HG02852 (cell line): ENCODE results near the gene RNF112.

Source experiments
- ATAC-seq: cut with Tn5 transposase; IDR thresholded peaks from one replicate; pipeline ENCODE4 v1.9.1; 2021; ENCODE audit warnings: mild to moderate bottlenecking, moderate library complexity; ENCODE audit not compliant: unreplicated experiment

RNF112 gene

GRCh38 chr17:19387921-19388521 lies 23.0 kb upstream of the RNF112 start:
- no peak for ATAC-seq

DNA sequence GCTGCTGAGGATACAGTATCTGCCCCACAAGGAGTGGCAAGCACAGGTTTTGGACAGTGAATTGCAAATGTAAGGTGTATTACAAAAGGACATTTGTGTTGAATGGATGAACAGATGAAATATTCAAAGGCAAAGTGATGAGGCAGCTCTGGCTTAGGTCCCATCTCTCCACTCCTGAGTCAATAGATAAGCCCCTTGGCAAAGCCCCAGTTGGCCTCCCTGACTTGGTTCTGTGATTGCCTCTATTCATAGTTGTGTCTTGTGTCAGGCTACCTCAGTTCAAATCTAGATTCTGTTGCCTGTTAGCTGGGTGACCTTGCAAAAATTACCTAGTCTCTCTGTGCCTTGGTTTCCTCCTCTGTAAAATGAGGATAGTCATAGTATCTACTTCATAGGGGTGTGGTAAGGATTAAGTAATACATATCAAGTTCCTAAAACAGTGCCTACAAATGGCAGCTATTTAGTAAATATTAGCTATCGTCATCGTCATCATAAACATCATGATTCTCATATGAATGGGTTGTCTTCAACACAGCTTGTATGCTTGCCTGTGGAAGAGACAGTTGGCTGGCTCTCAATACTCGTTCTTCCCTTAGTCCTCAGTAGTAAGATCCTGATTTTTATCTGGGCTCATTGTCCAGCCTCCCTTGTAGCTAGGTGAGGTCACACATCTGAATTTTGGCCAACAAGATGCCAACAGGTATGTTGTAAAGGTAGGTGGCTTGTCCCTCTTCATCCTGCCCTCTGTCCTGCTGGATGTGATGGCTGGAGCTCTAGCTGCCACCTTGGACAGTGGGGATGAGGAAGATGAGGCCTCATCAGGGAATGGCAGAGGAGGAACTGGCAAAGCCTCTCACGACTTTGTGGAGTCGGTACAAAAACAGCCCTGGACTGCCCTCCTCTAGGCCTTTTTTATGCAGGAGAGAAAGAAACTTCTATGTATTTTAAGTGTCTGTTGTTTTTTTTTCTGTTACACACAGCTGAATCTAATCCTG lies 21.9 kb upstream of the RNF112 start:
- ATAC-seq: no peak

DNA sequence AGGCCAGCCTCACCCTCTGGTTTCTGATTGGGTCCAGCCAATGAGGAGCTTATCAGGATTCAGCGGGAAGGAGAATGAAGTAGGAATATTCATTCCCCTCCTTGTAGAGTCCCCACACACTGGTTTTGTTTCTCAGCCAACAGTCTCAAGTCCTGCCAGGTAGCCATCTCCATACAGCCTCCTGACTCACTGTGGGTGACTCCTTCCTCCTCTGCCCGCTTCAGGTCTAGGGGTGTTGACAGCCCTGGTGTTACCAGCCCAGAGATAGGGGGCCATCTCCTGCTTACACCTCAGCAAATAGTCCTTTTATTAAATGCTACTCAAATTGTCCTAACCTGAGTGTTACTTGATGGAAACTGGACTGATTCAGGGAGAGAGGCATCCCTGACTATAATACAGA lies 20.1 kb upstream of the RNF112 start:
- no peak for ATAC-seq

GRCh38 chr17:19391432-19391831 lies 19.6 kb upstream of the RNF112 start:
- ATAC-seq: no peak

GRCh38 chr17:19392303-19392702 lies 18.7 kb upstream of the RNF112 start:
- no peak for ATAC-seq

- ATAC-seq: no peak
These were observed 13.4 kb upstream of the RNF112 start for GRCh38 chr17:19397556-19398041.

DNA sequence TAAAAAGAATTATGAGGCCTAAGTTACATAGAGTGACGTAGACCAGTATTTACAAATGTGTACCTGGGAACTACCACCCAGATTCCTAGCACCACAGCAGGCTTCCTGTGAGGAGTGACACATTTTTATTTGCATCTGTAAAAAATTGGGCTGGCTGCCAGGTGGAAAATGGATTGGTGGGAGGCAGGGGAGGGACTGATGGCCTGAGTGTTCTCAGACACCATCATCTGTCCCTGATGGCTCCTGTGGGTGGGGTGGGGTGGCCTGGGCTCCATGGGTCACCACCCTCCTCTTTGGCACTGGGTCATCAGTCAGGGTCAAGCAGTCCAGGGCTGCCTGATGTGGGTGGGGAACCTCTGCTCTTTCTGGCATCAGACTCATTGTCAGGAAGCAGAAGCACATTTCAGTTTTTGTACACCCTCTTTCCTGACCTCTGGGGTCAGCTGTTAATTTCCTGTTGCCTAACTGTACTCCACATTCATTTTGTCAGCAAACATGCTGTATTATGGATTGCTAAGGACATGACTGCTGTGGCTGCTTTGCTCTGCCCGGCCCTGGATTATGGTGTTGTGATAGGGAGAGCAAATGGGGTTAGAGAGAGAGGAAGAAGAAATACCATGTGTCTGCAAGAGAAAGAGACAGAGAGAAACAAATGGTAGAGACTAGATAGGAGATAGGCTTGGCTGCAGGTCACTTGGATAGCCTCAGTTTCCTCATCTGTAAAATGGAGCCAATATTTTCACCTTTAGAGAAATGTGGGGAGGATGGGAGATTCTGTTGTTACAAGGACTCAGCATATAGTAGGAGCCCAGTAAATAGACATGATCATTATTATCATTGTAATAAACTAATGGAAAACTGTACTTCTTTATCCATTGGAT lies 12.5 kb upstream of the RNF112 start:
- ATAC-seq: no peak

DNA sequence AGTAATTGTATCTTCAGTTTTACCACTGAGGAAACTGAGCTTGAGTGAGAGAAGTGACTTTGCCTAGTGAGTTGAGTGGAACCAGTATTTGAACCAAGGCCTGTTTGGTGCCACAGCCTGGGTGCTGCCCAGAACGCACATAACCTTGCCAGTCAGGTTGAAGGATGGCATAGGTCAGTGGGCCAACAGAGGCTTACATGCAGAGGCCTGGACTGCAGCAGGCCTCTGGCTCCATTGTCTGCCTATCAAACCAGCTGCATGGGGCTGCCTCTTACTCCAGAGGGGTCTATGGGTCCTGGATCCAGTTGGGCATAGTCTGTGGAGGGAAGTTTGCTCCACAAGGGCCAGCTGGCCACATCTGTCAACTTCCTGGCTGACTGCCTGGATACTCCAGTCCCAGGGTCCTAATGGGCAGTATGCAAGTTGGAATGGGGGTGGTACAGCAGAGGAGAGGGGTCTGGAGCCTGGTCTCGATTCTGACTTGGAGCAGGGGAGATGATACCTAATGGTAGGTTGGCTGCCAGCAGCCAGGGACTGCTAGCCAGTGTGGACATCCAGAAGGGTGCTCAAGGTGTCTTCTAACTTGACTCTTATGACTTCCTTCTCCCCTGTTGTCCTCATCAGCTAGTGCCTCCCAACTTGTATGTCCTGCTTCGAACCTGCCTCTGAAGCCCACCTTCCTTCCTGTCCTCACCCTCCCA lies 11.1 kb upstream of the RNF112 start:
- ATAC-seq: no peak

DNA sequence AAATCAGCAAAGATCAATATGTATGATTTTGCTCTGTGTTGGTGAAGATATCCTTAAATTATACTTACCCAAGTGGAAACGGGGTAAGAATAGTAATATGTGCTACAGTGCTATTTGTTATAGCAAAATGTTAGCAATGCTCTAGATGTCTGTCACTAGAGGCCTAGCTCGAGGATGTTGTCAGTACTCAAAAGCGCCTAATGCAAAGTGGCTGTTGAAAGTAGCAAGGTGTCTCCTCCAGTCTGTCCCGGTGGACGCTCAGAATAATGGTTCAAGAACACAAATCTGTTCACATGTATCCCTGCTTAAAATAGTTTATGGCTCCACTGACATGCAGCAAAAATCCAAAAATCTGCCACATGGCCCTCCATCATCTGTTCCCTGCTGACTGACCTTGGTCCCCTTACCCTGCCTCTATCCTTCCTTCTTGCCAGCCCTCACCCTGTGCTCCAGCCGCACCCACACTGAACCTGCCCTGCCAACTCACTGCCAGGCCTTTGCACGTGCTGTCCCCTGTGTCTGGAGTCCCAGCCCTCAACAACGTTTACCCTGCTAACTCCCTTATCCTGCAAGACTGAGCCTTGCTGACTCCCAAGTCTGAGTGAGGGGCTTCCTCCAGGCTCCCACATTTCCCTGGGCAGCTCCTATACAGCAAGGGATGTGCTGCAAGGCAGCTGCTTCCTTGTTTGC lies 9.6 kb upstream of the RNF112 start:
- no peak for ATAC-seq

GRCh38 chr17:19402171-19402570 lies 8.9 kb upstream of the RNF112 start:
- no peak for ATAC-seq

DNA sequence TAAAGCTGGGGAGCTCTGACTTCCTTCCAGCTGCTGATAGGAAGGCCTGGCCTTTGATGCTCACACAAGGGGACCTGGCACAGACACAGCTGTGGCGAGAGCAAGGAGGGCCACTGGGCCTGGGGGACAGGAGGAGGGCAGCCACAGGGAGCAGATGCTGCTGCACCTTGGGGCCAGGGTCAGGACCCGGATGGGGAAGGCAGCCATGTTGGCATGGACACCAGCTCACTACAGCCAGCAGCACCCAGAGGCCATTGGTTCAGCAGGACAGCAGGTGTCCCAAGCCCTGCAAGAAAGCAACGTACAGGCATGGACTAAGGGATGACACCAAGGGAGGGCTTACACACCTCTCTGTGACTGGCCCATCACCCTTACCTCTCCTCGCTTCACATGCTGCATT lies 8.0 kb upstream of the RNF112 start:
- no peak for ATAC-seq

DNA sequence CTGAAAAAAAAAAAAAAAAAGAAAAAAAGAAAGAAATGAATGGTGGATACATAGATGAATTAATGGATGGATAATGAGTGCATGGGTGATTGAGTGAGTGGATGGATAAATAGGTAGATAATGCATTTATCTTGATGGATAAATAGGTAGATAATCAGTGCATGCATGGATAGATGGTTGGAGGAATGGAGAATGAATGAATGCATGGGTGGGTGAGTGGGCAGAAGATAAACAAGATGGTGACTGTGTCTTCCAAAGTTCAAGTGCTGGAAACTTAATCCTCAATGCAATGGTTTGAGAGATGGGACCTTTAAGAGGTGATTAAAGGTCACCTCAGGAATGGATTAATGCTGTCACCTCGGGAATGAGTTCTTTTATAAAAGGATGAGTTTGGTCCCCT lies 6.8 kb upstream of the RNF112 start:
- ATAC-seq: no peak

DNA sequence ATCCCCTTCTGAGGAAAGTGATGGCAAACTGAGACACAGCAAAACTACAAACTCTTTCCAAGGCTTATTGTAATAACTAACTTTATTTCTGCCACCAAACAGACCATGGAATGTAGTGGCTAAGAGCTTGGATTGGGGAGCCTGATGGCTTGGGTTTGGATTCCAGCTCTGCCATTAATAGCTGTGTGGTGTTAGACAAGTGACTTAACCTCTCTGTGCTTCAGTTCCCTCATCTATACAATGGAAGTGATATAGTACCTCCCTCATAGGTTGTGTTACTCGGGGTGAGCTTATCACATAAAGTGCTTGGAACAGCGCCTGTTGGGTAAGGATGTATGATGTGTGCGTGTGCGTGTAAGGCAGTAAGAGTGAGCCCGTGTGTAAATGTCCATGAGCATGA lies 5.9 kb upstream of the RNF112 start:
- ATAC-seq: no peak

DNA sequence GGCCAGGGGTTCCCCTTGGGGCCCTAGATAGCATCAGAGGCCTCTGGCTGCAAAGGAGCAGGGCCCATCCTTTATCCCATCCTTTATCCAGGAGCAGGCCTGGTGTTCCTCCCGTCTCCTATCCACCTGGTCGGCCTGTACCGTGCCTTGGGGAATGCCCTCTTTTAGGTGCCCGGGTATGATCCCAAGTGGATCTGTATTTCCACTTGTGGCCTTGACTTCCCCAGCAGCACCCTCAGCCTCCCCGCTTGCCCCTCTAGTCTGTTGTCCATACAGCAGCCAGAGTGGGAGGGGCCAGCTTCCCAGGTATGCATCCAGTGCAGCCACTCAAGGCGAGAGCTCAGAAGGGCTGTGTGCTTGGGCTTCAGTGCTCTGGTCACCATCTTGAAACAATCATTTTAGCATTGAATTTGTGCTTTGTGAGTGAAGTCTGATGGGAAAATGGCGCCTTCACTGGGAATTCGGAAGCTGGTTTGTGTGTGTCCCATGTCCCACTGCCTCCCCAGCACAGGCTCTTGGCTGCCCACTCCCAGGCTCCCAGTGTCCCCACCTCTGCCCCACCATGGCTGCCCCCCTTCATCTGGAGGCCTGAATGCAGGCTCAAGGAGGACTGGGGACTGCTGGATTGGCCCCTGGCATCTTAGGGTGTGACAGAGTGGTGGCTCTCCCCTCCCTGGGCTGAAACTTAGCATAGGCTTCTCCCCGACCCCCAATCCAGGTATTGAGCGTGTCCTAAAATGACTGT lies 3.3 kb upstream of the RNF112 start:
- no peak for ATAC-seq

DNA sequence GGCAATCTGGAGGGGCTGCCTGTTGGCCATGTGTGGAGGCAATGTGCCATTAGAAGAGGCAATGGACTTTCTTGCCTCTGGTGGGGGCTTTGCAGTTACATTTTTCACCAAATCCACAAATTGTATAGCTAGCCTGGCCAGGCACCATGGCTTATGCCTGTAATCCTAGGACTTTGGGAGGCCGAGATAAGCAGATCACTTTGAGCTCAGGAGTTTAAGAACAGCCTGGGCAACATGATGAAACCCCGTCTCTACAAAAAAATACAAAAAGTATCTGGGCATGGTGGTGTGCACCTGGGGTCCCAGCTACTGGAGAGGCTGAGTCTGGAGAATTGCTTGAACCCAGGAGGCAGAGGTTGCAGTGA lies 2.7 kb upstream of the RNF112 start:
- no peak for ATAC-seq

- ATAC-seq: no peak
These were observed 2.0 kb upstream of the RNF112 start for GRCh38 chr17:19409066-19409465.

DNA sequence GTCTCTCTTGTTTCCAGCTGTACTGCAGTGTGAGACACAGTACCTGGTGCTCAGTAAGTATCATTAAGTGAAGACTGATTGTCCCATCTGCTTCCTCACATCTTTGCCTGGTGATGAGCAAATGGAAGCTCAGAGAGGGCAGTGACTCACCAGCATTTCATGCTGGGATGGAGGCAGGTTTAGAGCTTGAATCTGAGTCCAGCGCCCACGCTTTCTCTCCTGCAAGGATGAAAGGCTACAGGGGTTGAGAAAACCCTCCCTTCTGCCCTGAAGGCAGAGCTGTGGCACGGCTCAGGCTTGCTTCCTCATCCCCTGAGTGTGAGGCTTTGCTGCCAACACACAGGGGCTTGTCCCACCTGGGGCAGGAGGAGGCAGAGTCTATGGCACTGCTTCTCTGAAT lies 1.5 kb upstream of the RNF112 start:
- no peak for ATAC-seq

DNA sequence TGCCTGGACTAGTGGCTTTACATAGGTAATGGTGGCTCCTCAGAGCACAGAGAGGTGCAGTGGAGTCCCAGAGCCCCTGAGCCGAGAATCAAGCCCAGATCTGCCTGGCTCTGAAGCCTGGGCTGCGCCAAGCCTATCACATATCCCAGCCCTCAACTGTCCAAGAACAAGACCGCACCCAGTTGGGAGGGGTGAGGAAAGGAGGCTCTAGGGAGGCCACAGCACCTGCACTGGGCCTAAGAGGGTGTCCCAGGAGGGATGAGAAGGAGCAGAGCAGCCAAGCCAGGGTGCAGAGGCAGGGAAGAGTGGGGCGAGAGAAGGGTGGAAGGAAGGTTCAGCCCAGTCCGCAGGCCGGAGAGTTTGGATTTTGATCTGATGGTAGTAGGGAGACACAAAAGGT lies 941 bp upstream of the RNF112 start:
- no peak for ATAC-seq

- no peak for ATAC-seq
These were observed 599 bp downstream of the RNF112 start for GRCh38 chr17:19411631-19412030.
